HepG2 (cell line): ENCODE data around the gene CTNNA3. TPM values are rescaled to one million over a fixed set of nuclear protein-coding genes. Genes with fewer than 3 reads are reported as not detected.

Source experiments
- ATAC-seq: fragments of 200-7000 bp; cut with Tn5 transposase; 3 replicates; pipeline ENCODE4 v1.9.1; 2020; ENCODE audit warnings: mild to moderate bottlenecking, moderate library complexity
- BruUV-seq: library from RNA; stranded (reverse); fragments of 400-500 nt; replicated peaks from 2 replicates; lab custom pipeline; 2021; lab: Mats Ljungman, UMichigan
- CTCF ChIA-PET: fragments of 300-600 bp; formaldehyde crosslinking; extraction: SDS; loops from one replicate; lab custom pipeline; 2021; ENCODE audit warnings: low total read pairs, inconsistent platforms, low intra/inter-chr PET ratio; lab: Yijun Ruan, JAX
- POLR2A ChIA-PET: fragments of 350-600 bp; sonication (Branson Sonifier 250); formaldehyde crosslinking; loops from one replicate; lab custom pipeline; 2020; ENCODE audit warnings: antibody characterized with exemption, inconsistent platforms; lab: Yijun Ruan, JAX
- DNase-seq: peaks from one replicate; pipeline ENCODE4 v3.0.0-alpha.2; 2015; ENCODE audit warnings: low spot score
- FAIRE-seq: peaks from 3 replicates; lab custom pipeline; 2011; peaks lifted over from hg19 to GRCh38; lab: Jason Lieb, UNC
- H2AFZ ChIP-seq: one replicate; pipeline ENCODE4 v1.6.1; 2011; ENCODE audit warnings: low read length, inconsistent platforms
- H3K27ac ChIP-seq: fragments of 300-600 bp; 3 replicates; pipeline ENCODE4 v1.8.0; 2011; ENCODE audit warnings: mixed run types, mild to moderate bottlenecking, mixed read lengths, low read length, inconsistent platforms; ENCODE audit not compliant: insufficient read depth; ENCODE audit errors: extremely low read length
- H3K27me3 ChIP-seq, 2 experiments: fragments of 200-600 bp in 1 of 2; 2 replicates in 1 of 2; 3 replicates in 1 of 2; pipeline versions ENCODE4 v1.6.0 to v1.8.0; 2011; ENCODE audit warnings: low read length in 2 of 2, mild to moderate bottlenecking in 2 of 2, moderate library complexity in 2 of 2, inconsistent platforms in 1 of 2; ENCODE audit not compliant: insufficient read depth in 2 of 2, control insufficient read depth in 1 of 2
- H3K36me3 ChIP-seq, 2 experiments: fragments of 200-600 bp in 1 of 2; replicated peaks in 1 of 2; 2 replicates in 1 of 2; 3 replicates in 1 of 2; pipeline versions ENCODE4 v1.5.1 to v1.8.0; 2011; ENCODE audit warnings: low read length in 2 of 2, inconsistent platforms in 1 of 2; ENCODE audit not compliant: insufficient read depth in 2 of 2, control insufficient read depth in 1 of 2
- H3K4me1 ChIP-seq: 2 replicates; pipeline ENCODE4 v1.5.1; 2012; ENCODE audit warnings: low read length, inconsistent platforms; ENCODE audit not compliant: insufficient read depth
- H3K4me2 ChIP-seq: 2 replicates; pipeline ENCODE4 v1.6.0; 2011; ENCODE audit warnings: low read depth, low read length, inconsistent platforms
- H3K4me3 ChIP-seq, 3 experiments: fragments of 200-600 bp in 1 of 3; sonication (generic), shearing (Covaris generic) in 1 of 3; replicated peaks in 1 of 3; 2 replicates each; pipeline ENCODE4 v1.5.1; 2011 to 2016; ENCODE audit warnings: low read length in 3 of 3, inconsistent platforms in 2 of 3, low read depth in 2 of 3, mild to moderate bottlenecking in 2 of 3, control low read depth in 1 of 3, mixed read lengths in 1 of 3; ENCODE audit not compliant: insufficient read depth in 1 of 3
- H3K79me2 ChIP-seq: one replicate; pipeline ENCODE4 v1.6.1; 2011; ENCODE audit warnings: low read length, inconsistent platforms; ENCODE audit not compliant: insufficient read depth
- H3K9ac ChIP-seq: 2 replicates; pipeline ENCODE4 v1.6.0; 2011; ENCODE audit warnings: mild to moderate bottlenecking, low read depth, low read length, inconsistent platforms; ENCODE audit not compliant: insufficient read depth
- H3K9me3 ChIP-seq: 2 replicates; pipeline ENCODE4 v1.5.1; 2012; ENCODE audit warnings: mild to moderate bottlenecking, low read length
- H4K20me1 ChIP-seq: 2 replicates; pipeline ENCODE4 v1.6.0; 2011; ENCODE audit warnings: inconsistent platforms, mild to moderate bottlenecking, low read length, moderate library complexity; ENCODE audit not compliant: insufficient read depth
- MAF1 ChIP-seq: sonication (generic); formaldehyde crosslinking; IDR thresholded peaks from 2 replicates; pipeline ENCODE4 v1.5.0; 2020; ENCODE audit warnings: missing genetic modification reagents, borderline replicate concordance
- MTF1 ChIP-seq: sonication (generic); formaldehyde crosslinking; IDR thresholded peaks from 2 replicates; pipeline ENCODE4 v1.5.0; 2020; ENCODE audit warnings: missing genetic modification reagents
- NBN ChIP-seq: fragments of 450-650 bp; conservative IDR thresholded peaks from 2 replicates; pipeline ENCODE4 v1.6.1; 2017
- RFXAP ChIP-seq: sonication (generic); formaldehyde crosslinking; IDR thresholded peaks from 2 replicates; pipeline ENCODE4 v1.4.0; 2020; ENCODE audit warnings: missing genetic modification reagents, borderline replicate concordance
- TOPORS ChIP-seq: sonication (generic); formaldehyde crosslinking; IDR thresholded peaks from 2 replicates; pipeline ENCODE4 v1.8.0; 2023; ENCODE audit warnings: mild to moderate bottlenecking, missing genetic modification reagents
- ZKSCAN5 ChIP-seq: sonication (generic); formaldehyde crosslinking; IDR thresholded peaks from 2 replicates; pipeline ENCODE4 v1.5.1; 2020; ENCODE audit warnings: mild to moderate bottlenecking, missing genetic modification reagents
- ZNF232 ChIP-seq: sonication (generic); formaldehyde crosslinking; IDR thresholded peaks from 2 replicates; pipeline ENCODE4 v1.4.0; 2020; ENCODE audit warnings: missing genetic modification reagents, borderline replicate concordance
- ZNF251 ChIP-seq: sonication (generic); formaldehyde crosslinking; IDR thresholded peaks from 2 replicates; pipeline ENCODE4 v1.9.0; 2021; ENCODE audit warnings: mild to moderate bottlenecking, missing genetic modification reagents
- ZNF660 ChIP-seq: sonication (generic); formaldehyde crosslinking; IDR thresholded peaks from 2 replicates; pipeline ENCODE4 v1.5.1; 2020; ENCODE audit warnings: mild to moderate bottlenecking, low read depth, missing genetic modification reagents, borderline replicate concordance
- ZNF790 ChIP-seq: sonication (generic); formaldehyde crosslinking; IDR thresholded peaks from 2 replicates; pipeline ENCODE4 v1.8.0; 2022; ENCODE audit warnings: missing genetic modification reagents, mild to moderate bottlenecking, borderline replicate concordance
- ZNF850 ChIP-seq: sonication (generic); formaldehyde crosslinking; conservative IDR thresholded peaks from 2 replicates; pipeline ENCODE4 v1.9.0; 2021; ENCODE audit warnings: mild to moderate bottlenecking, missing genetic modification reagents
- WGBS: methylation state at CpG from one replicate; pipeline ENCODE4 v1.1.6; 2017; ENCODE audit warnings: low lambda C conversion rate; 5-methylcytosine and 5-hydroxymethylcytosine counted together
- in situ Hi-C: cut with HindIII; loops from 2 replicates; pipeline ENCODE4 v1.10.0; 2017; ENCODE audit warnings: low pct_unique_long_range_greater_than_20kb; ENCODE audit not compliant: extremely low pct_ligation_motif_present
- intact Hi-C: fragments of 100-400 bp; cut with micrococcal nuclease; formaldehyde crosslinking; loops from one replicate; pipeline ENCODE4 v1.10.0; 2022; ENCODE audit not compliant: unreplicated experiment
- polyA plus RNA-seq, 8 experiments: library from polyadenylated mRNA; depleted of rRNA in 3 of 8; stranded (reverse) in 7 of 8; unstranded in 1 of 8; fragments of >200 nt; fragmentation: Illumina TruSeq in 4 of 8; extraction: Trizol in 4 of 8; gene quantifications; 2 replicates each; pipeline versions ENCODE4 v1.2.1 to v1.2.3, GENCODE V29; 2011 to 2016; ENCODE audit warnings: low read depth in 4 of 8, missing spikeins in 1 of 8, mixed read lengths in 1 of 8; ENCODE audit not compliant: insufficient read depth in 1 of 8
- total RNA-seq, 5 experiments: library from RNA; depleted of rRNA; stranded (reverse); fragments of >200 nt; fragmentation: Illumina TruSeq; extraction: Trizol; gene quantifications; 2 replicates each; pipeline ENCODE4 v1.2.3, GENCODE V29; 2016; ENCODE audit warnings: low read depth in 1 of 5
- TF ChIP-seq, protein P1 (sequence below): sonication (generic); formaldehyde crosslinking; IDR thresholded peaks from 2 replicates; pipeline ENCODE4 v1.4.0; 2020; ENCODE audit warnings: mild to moderate bottlenecking, missing genetic modification reagents
- TF ChIP-seq, protein P2 (sequence below): sonication (generic); formaldehyde crosslinking; IDR thresholded peaks from 2 replicates; pipeline ENCODE4 v1.8.0; 2022; ENCODE audit warnings: missing genetic modification reagents, low read depth, mild to moderate bottlenecking, borderline replicate concordance
- TF ChIP-seq, protein P3 (sequence below), 2 experiments: fragments of 450-650 bp in 1 of 2; sonication (generic) in 1 of 2; formaldehyde crosslinking; IDR thresholded peaks; 2 replicates each; pipeline versions ENCODE4 v1.5.0 to v1.8.0; 2020 to 2022; ENCODE audit warnings: mild to moderate bottlenecking in 1 of 2, missing genetic modification reagents in 1 of 2
- TF ChIP-seq, protein P4 (sequence below): IDR thresholded peaks from 2 replicates; pipeline ENCODE4 v1.6.1; 2016
- TF ChIP-seq, protein P5 (sequence below): sonication (generic); formaldehyde crosslinking; IDR thresholded peaks from 2 replicates; pipeline ENCODE4 v1.4.0; 2020; ENCODE audit warnings: missing genetic modification reagents, mild to moderate bottlenecking, borderline replicate concordance
- TF ChIP-seq, protein P6 (sequence below): sonication (generic); formaldehyde crosslinking; IDR thresholded peaks from 2 replicates; pipeline ENCODE4 v1.4.0; 2020; ENCODE audit warnings: missing genetic modification reagents, borderline replicate concordance

CTNNA3 gene
- total and polyA plus RNA-seq, 2 of the 13 experiments (the other 11 are each of a cell fraction or from before 2014, with no cell fraction given), result not detected

DNA sequence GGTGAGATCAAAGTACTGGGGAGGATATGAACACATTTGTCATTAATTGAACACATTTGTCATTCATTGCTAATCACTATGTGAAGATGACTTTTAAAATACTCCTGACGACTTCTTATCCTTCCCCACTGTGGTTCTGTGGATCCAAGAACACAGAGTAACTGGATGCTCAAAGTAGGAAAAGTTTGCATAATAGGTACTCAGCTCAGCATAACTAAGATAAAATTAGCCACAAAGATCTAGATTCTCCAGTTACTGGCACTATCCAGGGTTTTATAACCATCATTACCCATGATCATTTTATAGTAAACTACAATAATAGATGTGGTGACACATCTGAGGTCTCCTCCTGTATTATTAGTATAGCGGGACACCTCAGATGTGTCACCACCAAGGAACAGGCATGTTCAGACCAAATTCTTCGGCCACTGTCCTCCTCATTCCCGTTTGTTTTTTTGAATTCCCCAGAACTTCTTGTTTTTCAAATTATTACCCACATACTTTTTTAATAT is 933.7 kb downstream of the CTNNA3 start (continued):
- TF ChIP-seq TOPORS (CRISPR knock-in tag), result no peak
- TF ChIP-seq ZNF232 (CRISPR knock-in tag), result no peak
- no peak for TF ChIP-seq ZNF660
- TF ChIP-seq ZKSCAN5, result no peak
- no peak for TF ChIP-seq MTF1 (CRISPR knock-in tag)
- TF ChIP-seq, protein P1, sequence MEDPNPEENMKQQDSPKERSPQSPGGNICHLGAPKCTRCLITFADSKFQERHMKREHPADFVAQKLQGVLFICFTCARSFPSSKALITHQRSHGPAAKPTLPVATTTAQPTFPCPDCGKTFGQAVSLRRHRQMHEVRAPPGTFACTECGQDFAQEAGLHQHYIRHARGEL (CRISPR knock-in tag), result no peak

DNA sequence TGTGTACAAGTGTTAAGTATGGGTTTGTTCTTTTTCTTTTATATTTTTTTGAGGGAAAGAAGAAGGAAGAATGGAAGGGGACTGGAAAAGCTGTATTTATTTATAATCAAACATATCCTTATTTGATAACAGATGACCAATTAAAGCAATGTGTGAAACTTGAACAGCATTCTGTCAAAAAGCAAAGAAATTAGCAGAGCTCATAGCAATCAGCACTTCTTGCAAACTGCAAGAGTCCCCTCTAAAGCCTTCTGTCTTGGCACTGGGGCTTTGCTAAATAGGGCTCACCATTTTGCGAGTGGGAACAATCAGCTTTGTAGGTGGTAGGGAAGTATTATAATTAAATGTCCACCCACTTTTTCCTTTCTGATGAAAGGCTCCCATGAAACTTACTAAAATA is 935.1 kb downstream of the CTNNA3 start:
- Histone ChIP-seq H3K9me3 (no peaks in the 10 kb centered on the region), H3K9ac (no peak overlapping the region), H3K27me3 (no peaks in the 10 kb centered on the region), H3K36me3 (no peaks in the 10 kb centered on the region), H3K4me1 (no peaks in the 10 kb centered on the region), H2AFZ (no peak overlapping the region), H4K20me1 (no peaks in the 10 kb centered on the region), H3K4me3 (no peak overlapping the region), H3K79me2 (no peaks in the 10 kb centered on the region), H3K4me2 (no peak overlapping the region), H3K27ac (no peak overlapping the region)
- DNase-seq (no peak), FAIRE-seq (no peak), ATAC-seq (no peak)
- ChIA-PET CTCF (no interaction called here), POLR2A (no interaction called here)
- in situ Hi-C loops, result no loop called here
- WGBS, result 0% methylated on average over 1 of the region's 1 CpG
- intact Hi-C loops, result no loop called here
- no TSS peak for BruUV-seq
- no peak for TF ChIP-seq NBN
- TF ChIP-seq, protein P2, sequence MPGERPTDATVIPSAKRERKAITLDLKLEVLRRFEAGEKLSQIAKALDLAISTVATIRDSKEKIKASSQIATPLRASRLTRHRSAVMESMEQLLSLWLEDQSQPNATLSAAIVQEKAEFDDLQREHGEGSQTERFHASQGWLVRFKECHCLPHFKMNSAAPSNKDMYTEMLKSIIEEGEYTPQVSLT (CRISPR knock-in tag), result no peak
- no peak for TF ChIP-seq ZNF850 (CRISPR knock-in tag)
- TF ChIP-seq, protein P3, sequence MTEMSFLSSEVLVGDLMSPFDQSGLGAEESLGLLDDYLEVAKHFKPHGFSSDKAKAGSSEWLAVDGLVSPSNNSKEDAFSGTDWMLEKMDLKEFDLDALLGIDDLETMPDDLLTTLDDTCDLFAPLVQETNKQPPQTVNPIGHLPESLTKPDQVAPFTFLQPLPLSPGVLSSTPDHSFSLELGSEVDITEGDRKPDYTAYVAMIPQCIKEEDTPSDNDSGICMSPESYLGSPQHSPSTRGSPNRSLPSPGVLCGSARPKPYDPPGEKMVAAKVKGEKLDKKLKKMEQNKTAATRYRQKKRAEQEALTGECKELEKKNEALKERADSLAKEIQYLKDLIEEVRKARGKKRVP (CRISPR knock-in tag; IDR thresholded peaks at IDR 0.05), result no peak
- no peak for TF ChIP-seq ZNF251 (CRISPR knock-in tag)
- TF ChIP-seq, protein P4, sequence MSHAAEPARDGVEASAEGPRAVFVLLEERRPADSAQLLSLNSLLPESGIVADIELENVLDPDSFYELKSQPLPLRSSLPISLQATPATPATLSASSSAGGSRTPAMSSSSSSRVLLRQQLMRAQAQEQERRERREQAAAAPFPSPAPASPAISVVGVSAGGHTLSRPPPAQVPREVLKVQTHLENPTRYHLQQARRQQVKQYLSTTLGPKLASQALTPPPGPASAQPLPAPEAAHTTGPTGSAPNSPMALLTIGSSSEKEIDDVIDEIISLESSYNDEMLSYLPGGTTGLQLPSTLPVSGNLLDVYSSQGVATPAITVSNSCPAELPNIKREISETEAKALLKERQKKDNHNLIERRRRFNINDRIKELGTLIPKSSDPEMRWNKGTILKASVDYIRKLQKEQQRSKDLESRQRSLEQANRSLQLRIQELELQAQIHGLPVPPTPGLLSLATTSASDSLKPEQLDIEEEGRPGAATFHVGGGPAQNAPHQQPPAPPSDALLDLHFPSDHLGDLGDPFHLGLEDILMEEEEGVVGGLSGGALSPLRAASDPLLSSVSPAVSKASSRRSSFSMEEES, result no peak
- TF ChIP-seq MAF1 (CRISPR knock-in tag), result no peak
- TF ChIP-seq RFXAP, result no peak
- TF ChIP-seq, protein P5, sequence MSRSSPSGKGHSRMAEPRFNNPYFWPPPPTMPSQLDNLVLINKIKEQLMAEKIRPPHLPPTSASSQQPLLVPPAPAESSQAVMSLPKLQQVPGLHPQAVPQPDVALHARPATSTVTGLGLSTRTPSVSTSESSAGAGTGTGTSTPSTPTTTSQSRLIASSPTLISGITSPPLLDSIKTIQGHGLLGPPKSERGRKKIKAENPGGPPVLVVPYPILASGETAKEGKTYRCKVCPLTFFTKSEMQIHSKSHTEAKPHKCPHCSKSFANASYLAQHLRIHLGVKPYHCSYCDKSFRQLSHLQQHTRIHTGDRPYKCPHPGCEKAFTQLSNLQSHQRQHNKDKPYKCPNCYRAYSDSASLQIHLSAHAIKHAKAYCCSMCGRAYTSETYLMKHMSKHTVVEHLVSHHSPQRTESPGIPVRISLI, result no peak
- TF ChIP-seq, protein P6, sequence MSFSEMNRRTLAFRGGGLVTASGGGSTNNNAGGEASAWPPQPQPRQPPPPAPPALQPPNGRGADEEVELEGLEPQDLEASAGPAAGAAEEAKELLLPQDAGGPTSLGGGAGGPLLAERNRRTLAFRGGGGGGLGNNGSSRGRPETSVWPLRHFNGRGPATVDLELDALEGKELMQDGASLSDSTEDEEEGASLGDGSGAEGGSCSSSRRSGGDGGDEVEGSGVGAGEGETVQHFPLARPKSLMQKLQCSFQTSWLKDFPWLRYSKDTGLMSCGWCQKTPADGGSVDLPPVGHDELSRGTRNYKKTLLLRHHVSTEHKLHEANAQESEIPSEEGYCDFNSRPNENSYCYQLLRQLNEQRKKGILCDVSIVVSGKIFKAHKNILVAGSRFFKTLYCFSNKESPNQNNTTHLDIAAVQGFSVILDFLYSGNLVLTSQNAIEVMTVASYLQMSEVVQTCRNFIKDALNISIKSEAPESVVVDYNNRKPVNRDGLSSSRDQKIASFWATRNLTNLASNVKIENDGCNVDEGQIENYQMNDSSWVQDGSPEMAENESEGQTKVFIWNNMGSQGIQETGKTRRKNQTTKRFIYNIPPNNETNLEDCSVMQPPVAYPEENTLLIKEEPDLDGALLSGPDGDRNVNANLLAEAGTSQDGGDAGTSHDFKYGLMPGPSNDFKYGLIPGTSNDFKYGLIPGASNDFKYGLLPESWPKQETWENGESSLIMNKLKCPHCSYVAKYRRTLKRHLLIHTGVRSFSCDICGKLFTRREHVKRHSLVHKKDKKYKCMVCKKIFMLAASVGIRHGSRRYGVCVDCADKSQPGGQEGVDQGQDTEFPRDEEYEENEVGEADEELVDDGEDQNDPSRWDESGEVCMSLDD, result no peak
- no peak for TF ChIP-seq ZNF790 (CRISPR knock-in tag)
